Coronary artery (tissue), 2 donors: ENCODE measurements around the gene MPP2.

ENCODE experiments used
- DNase-seq: peaks from one replicate; pipeline ENCODE4 v3.0.0-alpha.2; 2017; ENCODE audit warnings: low spot score
- H3K27ac ChIP-seq, 2 donors: fragments of 200-600 bp; sonication (generic); one replicate each; pipeline ENCODE4 v1.5.1; 2016 to 2019
- H3K4me3 ChIP-seq: fragments of 200-600 bp; sonication (generic); 2 replicates; pipeline ENCODE4 v1.5.1; 2016; ENCODE audit warnings: mild to moderate bottlenecking, moderate library complexity
- CTCF ChIP-seq: fragments of 200-600 bp; sonication (generic); IDR thresholded peaks from one replicate; pipeline ENCODE4 v1.5.1; 2019; ENCODE audit warnings: antibody characterized with exemption

MPP2 gene

DNA sequence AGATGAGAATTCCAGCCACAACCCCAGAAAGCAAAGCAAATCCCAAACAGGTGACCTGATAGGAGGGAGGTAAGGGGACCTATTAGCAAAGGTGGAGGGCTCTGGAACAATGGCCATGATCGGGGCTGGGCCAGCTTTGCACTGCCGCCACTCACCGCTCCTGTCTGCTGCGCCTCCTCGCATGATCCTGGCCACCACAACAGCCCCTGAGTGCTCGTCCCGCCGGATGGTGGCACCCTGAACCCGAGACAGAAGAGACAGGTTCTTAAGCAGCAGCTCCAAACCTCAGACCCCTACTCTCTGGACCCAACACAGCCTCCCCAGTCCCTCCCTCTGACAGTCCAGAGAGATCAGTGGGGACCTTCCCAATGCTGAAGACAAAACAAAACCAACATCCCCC is 79.7 kb downstream of the MPP2 start:
- Histone ChIP-seq H3K27ac (no peak overlapping the region), H3K4me3 (no peak overlapping the region)
- no peak for TF ChIP-seq CTCF
- DNase-seq: no peak

GRCh38 chr17:43826206-43826605 is 81.1 kb downstream of the MPP2 start:
- Histone ChIP-seq H3K27ac (no peak overlapping the region), H3K4me3 (no peak overlapping the region)
- no peak for TF ChIP-seq CTCF
- no peak for DNase-seq

DNA sequence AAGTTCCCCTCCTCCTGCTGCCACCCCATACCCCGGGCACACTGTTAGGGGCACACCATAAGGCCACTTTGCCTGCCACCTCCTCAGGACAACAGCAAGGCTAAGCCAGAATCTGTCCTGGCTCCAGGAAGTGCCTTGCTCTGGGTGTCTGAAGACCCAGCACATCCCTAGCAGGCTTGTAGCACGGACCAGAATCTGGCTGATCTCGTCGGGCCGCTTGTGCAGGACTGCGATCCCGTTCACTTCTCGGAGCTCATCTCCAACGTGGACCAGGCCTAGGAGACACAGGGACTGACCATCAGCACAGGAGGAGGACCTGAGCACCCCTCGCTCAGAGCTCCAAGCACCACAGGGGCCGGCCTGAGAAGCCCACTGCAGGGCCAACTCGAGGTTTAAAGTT is 81.8 kb downstream of the MPP2 start:
- no peak for DNase-seq
- Histone ChIP-seq H3K4me3 (no peak overlapping the region), H3K27ac (no peak overlapping the region)
- no peak for TF ChIP-seq CTCF
